IPS-15b (cell line): ENCODE data around the gene RAPGEF1.

Source experiments
- H3K27me3 ChIP-seq: one replicate; pipeline ENCODE4 v1.6.1; 2013; ENCODE audit warnings: low read length; ENCODE audit not compliant: control insufficient read depth, insufficient read depth
- H3K36me3 ChIP-seq: one replicate; pipeline ENCODE4 v1.6.1; 2013; ENCODE audit warnings: low read length; ENCODE audit not compliant: control insufficient read depth, insufficient read depth
- H3K4me1 ChIP-seq: one replicate; pipeline ENCODE4 v1.6.1; 2013; ENCODE audit warnings: mild to moderate bottlenecking, low read length; ENCODE audit not compliant: control insufficient read depth, insufficient read depth
- H3K4me3 ChIP-seq: one replicate; pipeline ENCODE4 v1.5.1; 2013; ENCODE audit warnings: low read depth, low read length
- H3K9ac ChIP-seq: one replicate; pipeline ENCODE4 v1.6.1; 2013; ENCODE audit warnings: low read depth, mild to moderate bottlenecking, low read length
- H3K9me3 ChIP-seq: one replicate; pipeline ENCODE4 v1.6.1; 2013; ENCODE audit warnings: mild to moderate bottlenecking, low read length; ENCODE audit not compliant: control insufficient read depth, insufficient read depth

Gene RAPGEF1

DNA sequence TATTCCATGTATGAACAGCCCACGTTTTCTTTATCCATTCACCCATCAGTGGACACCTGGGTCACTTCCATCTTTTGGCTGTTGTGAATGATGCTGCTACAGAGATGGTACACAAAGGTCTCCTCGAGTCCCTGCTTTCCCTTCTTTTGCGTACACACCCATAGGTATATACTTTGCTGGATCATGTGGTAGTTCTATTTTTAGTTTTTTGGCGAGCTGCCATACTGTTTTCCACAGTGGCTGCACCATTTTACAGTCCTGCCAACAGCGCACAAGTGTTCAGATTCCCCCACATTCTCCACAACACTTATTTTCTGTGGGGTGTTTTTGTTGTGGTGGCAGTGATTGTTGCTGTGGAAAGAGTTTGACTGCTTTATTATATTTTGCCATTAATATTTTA lies 16.2 kb downstream of the RAPGEF1 start:
- no peaks in the 10 kb centered on the region for H3K9me3 ChIP-seq
- peaks cover 9% of the 10 kb centered on the region for H3K4me1 ChIP-seq
- no peaks in the 10 kb centered on the region for H3K36me3 ChIP-seq

DNA sequence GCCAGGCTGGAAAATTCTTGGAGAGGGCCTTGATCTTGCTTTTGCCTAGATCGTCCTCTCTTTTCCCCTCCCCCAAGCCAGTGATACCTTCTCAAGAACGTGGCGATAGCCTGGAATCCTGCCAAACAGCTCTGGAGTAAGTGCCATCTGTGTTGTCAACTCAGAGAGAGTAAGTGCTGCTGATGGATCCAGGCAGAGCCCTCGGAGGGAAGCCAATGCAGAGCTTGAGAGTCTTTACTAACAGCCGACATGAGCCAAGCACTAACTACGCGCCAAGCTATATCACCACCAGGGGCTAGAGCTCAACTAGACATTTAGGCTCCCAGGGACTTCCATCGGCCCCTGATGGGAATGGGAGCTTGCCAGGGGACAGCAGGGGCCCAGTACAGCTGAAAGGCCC lies 17.6 kb downstream of the RAPGEF1 start:
- H3K9me3 ChIP-seq, result no peaks in the 10 kb centered on the region
- H3K36me3 ChIP-seq, result no peaks in the 10 kb centered on the region
- no peak overlapping the region for H3K4me3 ChIP-seq
- H3K9ac ChIP-seq, result no peak overlapping the region
- no peaks in the 10 kb centered on the region for H3K27me3 ChIP-seq
- no peaks in the 10 kb centered on the region for H3K4me1 ChIP-seq

More for the DNA sequence above, 16.2 kb downstream of the RAPGEF1 start:
- H3K4me3 ChIP-seq, result no peak overlapping the region
- H3K27me3 ChIP-seq, result no peaks in the 10 kb centered on the region
- H3K9ac ChIP-seq, result no peak overlapping the region

DNA sequence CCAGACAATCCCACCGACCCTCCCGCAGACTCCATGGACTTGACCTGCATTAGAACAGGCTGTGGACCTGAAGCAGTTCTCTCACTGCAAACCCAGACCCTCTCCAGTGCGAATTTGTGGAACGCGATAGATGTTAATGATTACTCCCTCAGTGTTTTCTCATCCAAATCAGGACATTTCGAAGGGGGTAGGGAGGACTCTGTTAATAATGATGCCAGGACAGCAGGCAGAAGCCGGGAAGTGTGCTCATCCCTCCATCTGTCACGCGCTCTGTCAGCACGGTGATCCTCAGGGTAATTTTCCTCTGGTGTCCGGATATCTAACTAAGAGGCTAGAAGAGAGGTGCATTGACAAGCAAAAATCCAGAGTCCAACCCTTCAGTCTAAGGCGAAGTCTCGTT lies 18.8 kb downstream of the RAPGEF1 start:
- Histone ChIP-seq H3K4me1 (no peaks in the 10 kb centered on the region), H3K36me3 (peaks cover 1% of the 10 kb centered on the region), H3K27me3 (no peaks in the 10 kb centered on the region), H3K9me3 (no peaks in the 10 kb centered on the region), H3K9ac (no peak overlapping the region), H3K4me3 (no peak overlapping the region)

DNA sequence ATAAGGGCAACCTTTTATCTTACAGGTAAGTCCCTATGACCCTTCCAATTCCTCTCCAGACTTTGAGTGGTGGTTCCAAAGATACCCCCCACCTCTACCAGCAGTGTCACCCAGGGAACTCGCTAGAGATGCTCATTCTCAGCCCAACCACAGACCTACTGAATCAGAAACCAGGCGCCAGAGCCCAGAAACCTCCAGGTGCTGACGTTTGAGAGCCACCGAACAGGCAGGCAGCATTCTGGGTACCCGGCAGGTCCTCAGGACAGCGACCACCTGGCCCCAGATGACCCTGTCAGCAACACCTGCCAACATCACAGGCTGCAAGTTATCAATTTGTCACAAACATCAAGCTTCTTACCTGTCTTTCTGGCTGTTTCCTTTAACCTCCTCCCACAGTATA lies 19.5 kb downstream of the RAPGEF1 start:
- Histone ChIP-seq H3K4me3 (no peak overlapping the region), H3K4me1 (no peaks in the 10 kb centered on the region), H3K9ac (no peak overlapping the region), H3K36me3 (peaks cover 5% of the 10 kb centered on the region), H3K9me3 (no peaks in the 10 kb centered on the region), H3K27me3 (no peaks in the 10 kb centered on the region)

DNA sequence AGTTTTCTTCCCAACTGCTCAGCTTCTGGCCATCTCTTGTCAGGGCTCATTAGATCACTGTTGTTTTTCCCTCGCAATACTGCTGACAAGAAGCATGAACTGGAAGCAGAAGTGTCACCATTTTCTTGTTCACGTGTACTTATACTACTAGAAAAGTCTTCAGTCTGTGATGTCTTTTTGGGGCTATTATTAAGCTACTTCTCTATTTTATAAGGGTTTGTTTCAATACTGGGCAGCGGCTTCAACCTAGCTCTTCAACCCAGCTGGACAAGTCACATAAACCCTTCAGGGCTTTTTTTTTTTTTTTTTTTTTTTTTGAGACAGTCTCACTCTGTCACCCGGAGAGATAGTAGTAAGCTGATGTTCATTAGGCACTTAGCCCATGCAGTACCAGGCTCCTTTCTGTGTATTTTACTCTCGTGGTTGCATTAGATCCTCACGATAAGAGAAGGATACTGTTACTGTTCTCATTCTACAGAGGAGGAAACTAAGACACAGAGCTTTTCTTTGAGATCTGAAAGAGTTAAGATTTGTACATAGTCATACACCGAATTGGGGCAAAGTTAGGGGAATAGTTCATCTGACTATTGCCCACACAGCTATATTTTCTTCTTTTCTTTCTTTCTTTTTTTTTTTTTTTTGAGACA lies 20.5 kb downstream of the RAPGEF1 start:
- no peaks in the 10 kb centered on the region for H3K4me1 ChIP-seq
- H3K27me3 ChIP-seq, result no peaks in the 10 kb centered on the region
- peaks cover 6% of the 10 kb centered on the region for H3K36me3 ChIP-seq

DNA sequence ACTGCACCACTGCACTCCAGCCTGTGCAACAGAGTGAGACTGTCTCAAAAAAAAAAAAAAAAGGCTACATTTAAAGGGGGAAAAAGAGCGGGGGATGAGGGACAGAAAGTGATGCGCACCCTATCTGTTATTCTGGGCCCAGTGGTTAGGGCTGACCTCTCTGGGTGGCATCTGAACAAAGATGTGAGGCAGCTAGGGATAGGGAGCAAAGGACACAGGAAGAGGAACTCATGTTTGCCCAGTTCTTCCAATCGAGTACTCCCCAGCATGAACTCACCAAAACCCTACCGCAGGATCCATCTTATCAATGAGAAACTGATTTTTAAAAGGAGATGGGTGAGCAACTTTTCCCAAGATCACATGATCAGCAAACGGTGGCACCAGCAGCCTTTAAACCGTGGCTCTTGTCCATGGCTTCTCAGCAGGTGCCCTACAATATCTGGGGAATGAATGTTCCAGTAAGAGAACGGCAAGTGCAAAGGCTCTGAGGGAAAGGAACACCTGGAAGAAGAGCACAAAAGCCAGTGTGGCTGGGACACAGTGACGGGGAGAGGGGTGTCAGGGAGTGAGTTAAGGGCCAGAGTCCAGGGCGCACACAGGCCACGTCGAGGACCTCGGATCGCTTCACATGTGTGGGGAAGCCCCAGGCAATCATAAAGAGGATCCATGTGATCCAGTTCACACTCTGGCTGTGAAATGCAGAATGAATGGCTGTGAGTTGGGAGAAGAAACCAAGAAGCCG lies 22.0 kb downstream of the RAPGEF1 start:
- Histone ChIP-seq H3K36me3 (peaks cover 7% of the 10 kb centered on the region), H3K4me1 (peaks cover 3% of the 10 kb centered on the region), H3K4me3 (no peak overlapping the region), H3K9me3 (no peaks in the 10 kb centered on the region), H3K27me3 (no peaks in the 10 kb centered on the region), H3K9ac (no peak overlapping the region)

More for the DNA sequence above, 20.5 kb downstream of the RAPGEF1 start:
- H3K9ac ChIP-seq, result no peak overlapping the region
- no peak overlapping the region for H3K4me3 ChIP-seq
- no peaks in the 10 kb centered on the region for H3K9me3 ChIP-seq

DNA sequence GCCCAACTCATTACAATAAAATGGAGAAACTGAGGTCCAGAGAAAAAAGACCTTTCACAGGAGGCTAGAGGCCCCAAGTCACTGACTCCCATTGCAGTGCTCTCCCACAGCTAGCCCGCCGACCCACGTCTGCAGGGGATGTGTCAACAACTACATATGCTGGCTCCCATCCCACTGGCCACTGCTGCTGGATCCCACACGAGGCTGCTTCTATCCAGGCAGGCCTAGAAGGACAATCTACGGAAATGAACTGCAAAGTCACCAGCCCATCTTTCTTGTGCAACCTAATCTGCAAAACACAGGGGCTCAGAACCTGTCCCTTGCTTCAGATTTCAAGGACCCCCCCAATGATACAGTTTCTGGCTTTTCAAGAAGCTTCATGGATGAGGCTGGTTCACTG lies 24.0 kb downstream of the RAPGEF1 start:
- Histone ChIP-seq H3K4me1 (peaks cover 5% of the 10 kb centered on the region), H3K36me3 (peaks cover 7% of the 10 kb centered on the region), H3K27me3 (no peaks in the 10 kb centered on the region), H3K4me3 (no peak overlapping the region), H3K9ac (no peak overlapping the region), H3K9me3 (no peaks in the 10 kb centered on the region)

DNA sequence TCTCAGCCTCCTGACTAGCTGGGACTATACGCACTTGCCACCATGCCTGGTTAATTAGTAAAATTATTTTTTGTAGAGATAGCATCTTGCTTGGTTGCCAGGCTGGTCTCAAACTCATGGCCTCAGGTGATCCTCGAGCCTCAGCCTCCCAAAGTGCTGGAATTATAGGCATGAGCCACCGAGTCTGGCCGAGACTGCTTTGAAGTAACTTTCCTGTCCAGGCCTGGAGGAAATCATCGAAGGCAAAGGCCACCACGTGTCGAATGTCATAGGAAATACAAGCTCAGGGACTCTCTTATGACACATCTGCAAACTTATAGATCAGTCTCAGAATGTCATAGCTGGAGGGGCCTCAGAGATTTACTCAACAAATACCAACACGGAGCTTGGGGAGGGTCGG lies 25.1 kb downstream of the RAPGEF1 start:
- H3K36me3 ChIP-seq, result peaks cover 7% of the 10 kb centered on the region
- no peak overlapping the region for H3K9ac ChIP-seq
- no peaks in the 10 kb centered on the region for H3K9me3 ChIP-seq
- H3K4me3 ChIP-seq, result no peak overlapping the region
- H3K4me1 ChIP-seq, result peaks cover 8% of the 10 kb centered on the region
- H3K27me3 ChIP-seq, result no peaks in the 10 kb centered on the region

DNA sequence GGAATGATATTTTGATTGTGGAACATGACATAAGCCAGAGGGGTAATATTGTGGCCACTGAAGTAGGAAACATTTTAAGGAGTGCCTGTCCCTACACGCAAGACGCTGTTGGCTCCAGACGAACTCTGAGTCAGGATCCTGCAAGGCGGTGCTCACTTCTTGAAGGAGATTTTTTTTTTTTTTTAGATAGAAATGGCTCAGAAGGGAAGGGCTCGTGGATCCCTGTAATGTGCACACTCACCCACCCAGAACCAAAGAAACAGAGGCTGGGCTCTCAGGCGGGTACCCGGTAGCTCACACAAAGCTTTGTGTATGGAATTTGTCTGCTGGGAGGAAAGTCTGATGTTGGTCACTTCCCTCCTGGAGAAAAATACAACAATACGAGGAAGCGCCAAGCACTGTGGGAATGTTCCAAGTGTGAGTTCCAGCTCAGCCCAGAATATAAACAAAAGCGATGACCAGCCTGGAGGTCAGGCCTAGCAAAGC lies 25.7 kb downstream of the RAPGEF1 start:
- no peak overlapping the region for H3K9ac ChIP-seq
- peaks cover 7% of the 10 kb centered on the region for H3K36me3 ChIP-seq
- no peaks in the 10 kb centered on the region for H3K9me3 ChIP-seq
- H3K4me3 ChIP-seq, result no peak overlapping the region
- H3K27me3 ChIP-seq, result no peaks in the 10 kb centered on the region
- peaks cover 14% of the 10 kb centered on the region for H3K4me1 ChIP-seq

DNA sequence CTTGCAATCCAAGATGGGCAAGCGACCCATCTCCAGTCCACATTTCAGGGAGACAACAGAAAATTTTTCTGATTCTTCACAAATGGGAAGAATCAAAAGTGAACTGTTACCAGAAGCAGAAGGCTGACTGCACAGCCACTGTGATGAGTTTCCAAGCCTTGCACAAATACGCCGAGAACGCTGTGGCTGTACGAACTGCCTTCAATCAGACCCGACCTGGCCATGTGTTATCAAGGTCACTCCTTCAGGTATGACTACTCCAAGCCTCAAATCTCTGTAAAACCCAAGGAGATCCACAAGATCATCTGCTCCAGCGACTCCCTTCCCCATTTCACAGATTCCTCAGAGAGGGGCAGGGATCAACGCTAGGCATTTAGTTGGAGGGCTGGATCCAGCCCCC lies 26.9 kb downstream of the RAPGEF1 start:
- Histone ChIP-seq H3K27me3 (no peaks in the 10 kb centered on the region), H3K9me3 (no peaks in the 10 kb centered on the region), H3K4me1 (peaks cover 17% of the 10 kb centered on the region), H3K9ac (no peak overlapping the region), H3K4me3 (no peak overlapping the region), H3K36me3 (peaks cover 7% of the 10 kb centered on the region)

DNA sequence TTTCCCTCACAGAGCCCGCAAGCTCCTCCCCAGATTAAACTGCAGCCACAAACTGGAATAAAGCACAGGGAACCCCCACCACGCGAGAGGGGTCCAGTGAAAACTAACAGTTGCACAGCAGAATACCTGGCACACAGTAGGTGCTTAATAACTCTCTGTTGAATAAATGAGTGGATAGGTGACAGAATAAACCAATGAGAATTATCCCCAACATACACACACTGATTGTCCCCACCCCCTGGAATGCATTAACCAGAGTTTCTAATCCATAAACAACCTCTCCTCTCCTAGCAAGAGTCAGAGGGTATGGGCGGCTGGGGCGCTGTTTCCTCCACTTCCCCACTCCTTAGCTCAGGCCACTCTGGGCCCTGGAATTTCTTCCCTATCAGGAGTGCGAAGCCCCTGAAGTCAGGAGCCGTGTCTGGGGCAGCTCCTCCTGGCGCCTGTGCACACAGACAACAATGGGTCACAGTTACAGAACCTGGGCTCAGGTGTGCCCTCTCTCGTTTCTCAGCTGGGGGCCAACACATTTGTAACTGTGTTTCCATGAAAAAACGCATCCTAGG lies 27.6 kb downstream of the RAPGEF1 start:
- Histone ChIP-seq H3K36me3 (peaks cover 7% of the 10 kb centered on the region), H3K9me3 (no peaks in the 10 kb centered on the region), H3K9ac (no peak overlapping the region), H3K27me3 (no peaks in the 10 kb centered on the region), H3K4me1 (peaks cover 18% of the 10 kb centered on the region), H3K4me3 (no peak overlapping the region)
